ENCODE results near the gene CENPH. TPM values are rescaled to one million over a fixed set of nuclear protein-coding genes. Genes with fewer than 3 reads are reported as not detected.
A peak's percentile ranks its signal among the peaks of the same experiment; 100 is the strongest.

CENPH gene
- total and polyA plus RNA-seq, 2 of the 8 experiments (the other 6 are each of a cell fraction or from before 2014, with no cell fraction given): 69.0 to 82.8 TPM

DNA sequence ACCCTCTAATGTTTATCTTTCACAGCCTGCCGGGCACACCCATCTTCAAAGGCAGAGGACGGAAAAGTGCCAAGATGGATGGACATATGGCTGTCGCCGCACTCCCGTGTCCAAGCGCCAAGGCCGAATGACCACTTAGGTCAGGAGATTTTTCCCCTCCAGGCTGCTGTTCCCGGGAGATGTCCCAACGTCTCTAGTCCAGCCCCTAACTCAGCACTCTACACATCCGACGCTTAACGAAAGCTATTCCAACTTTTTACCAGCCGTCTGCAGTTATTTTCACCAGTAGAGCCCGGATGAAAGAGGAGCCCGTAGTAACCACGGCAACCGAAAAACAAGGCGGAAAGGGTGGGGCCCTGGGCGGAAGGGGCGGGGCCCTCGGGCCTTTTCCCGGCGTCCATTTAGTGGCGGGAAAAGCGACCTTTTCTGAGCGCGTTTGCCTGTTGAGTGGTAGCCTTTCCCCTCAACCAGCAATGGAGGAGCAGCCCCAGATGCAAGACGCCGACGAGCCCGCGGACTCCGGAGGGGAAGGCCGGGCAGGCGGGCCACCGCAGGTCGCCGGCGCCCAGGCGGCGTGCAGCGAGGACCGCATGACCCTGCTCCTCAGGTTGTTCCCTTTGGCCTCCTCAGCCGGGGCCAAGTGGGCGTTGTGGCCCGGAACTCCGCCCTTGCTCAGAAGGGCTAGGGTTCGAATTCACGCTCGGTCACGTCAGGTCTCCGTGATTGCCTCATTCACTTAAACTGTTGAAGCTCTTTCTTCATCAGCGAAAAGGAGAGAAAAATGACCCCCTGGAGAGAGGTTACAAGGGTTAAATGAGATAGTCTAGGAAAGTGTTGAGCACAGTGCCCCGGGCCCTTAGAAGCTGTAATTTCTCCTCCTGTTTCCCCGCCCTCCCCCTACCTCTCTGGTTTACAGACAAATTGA is at the start of gene CENPH (continued):
- no peak for TF ChIP-seq SAP30 (IDR thresholded peaks at IDR 0.05; ENCODE audit: insufficient read depth, insufficient replicate concordance, low read length)
- no peak for TF ChIP-seq SP2 (IDR thresholded peaks at IDR 0.05; ENCODE audit: low read length)
- TF ChIP-seq SIRT6 (IDR thresholded peaks at IDR 0.05; ENCODE audit: low read length): no peak
- no peak for TF ChIP-seq GABPA (IDR thresholded peaks at IDR 0.05; ENCODE audit: borderline replicate concordance, insufficient read depth, low read length)
- peak; percentile 58 for TF ChIP-seq KDM4A (IDR thresholded peaks at IDR 0.05; ENCODE audit: low read depth, low read length, severe bottlenecking)
- TF ChIP-seq ZNF274 (IDR thresholded peaks at IDR 0.05; ENCODE audit: borderline replicate concordance, extremely low read depth, low read length): no peak
- TF ChIP-seq PHF8 (conservative IDR thresholded peaks at IDR 0.05; ENCODE audit: low read depth, low read length): peak; percentile 99
- no peak for TF ChIP-seq HDAC2 (IDR thresholded peaks at IDR 0.05; ENCODE audit: borderline replicate concordance in 1 of 2, low read depth in 2 of 2, low read length in 2 of 2)
- TF ChIP-seq POU5F1 (IDR thresholded peaks at IDR 0.05; ENCODE audit: low read depth, low read length): no peak
- no peak for TF ChIP-seq NRF1 (IDR thresholded peaks at IDR 0.05; ENCODE audit: low read depth, low read length)
- TF ChIP-seq CBX8 (IDR thresholded peaks at IDR 0.05; ENCODE audit: borderline replicate concordance, low read depth, low read length): no peak
- peak; percentile 94 for TF ChIP-seq POLR2AphosphoS5 (IDR thresholded peaks at IDR 0.05; ENCODE audit: low read depth, low read length)
- peak; percentile 46 for TF ChIP-seq ASH2L (IDR thresholded peaks at IDR 0.05; ENCODE audit: low read length)
- TF ChIP-seq SP1 (IDR thresholded peaks at IDR 0.05; ENCODE audit: low read depth, low read length): peak; percentile 35; the same call in 1 of the 2 replicates
- no peak for TF ChIP-seq EZH2 (IDR thresholded peaks at IDR 0.05; ENCODE audit: low read depth, low read length, severe bottlenecking)
- peak; percentile 57 to 83; a peak in 2 of 4 replicates for TF ChIP-seq SIN3A (conservative IDR thresholded peaks at IDR 0.05 in 1 of 2, IDR thresholded peaks at IDR 0.05 in 1 of 2; ENCODE audit: low read depth in 1 of 2, low read length in 2 of 2)
- peak; percentile 89; the same call in 1 of the 2 replicates for TF ChIP-seq SP4 (IDR thresholded peaks at IDR 0.05; ENCODE audit: low read length)
- no peak for TF ChIP-seq CHD2 (IDR thresholded peaks at IDR 0.05; ENCODE audit: low read length)
- peak; percentile 89 for TF ChIP-seq E2F6 (IDR thresholded peaks at IDR 0.05)
- no peak for TF ChIP-seq CTBP2 (IDR thresholded peaks at IDR 0.05; ENCODE audit: borderline replicate concordance, insufficient read depth, insufficient read length, low read length)
- peak; percentile 84; the same call in 1 of the 2 replicates for TF ChIP-seq RBBP5 (IDR thresholded peaks at IDR 0.05; ENCODE audit: borderline replicate concordance, low read depth, low read length)
- TF ChIP-seq HDAC6 (IDR thresholded peaks at IDR 0.05; ENCODE audit: low read depth, low read length): no peak
- TF ChIP-seq KDM5A (IDR thresholded peaks at IDR 0.05; ENCODE audit: low read length): no peak

All from H1 (cell line).